A549 treated with dexamethasone at 1 μM for 4 hours (cell line): ENCODE measurements around the gene LAIR2. TPM values are rescaled to one million over a fixed set of nuclear protein-coding genes. Genes with fewer than 3 reads are reported as not detected.

ENCODE experiments used
- total RNA-seq: library from RNA; stranded (reverse); fragments of 200-300 nt; extraction: Qiagen RNA extraction; gene quantifications from 5 replicates; pipeline ENCODE4 v1.2.3, GENCODE V29; 2022

LAIR2 gene
- total RNA-seq, result not detected in 5 replicates

GRCh38 chr19:54502518-54503048, at the start of gene LAIR2:
Gene LAIR2 (plus strand): TSS chr19:54502831. CDS start chr19:54502919, 88 bp downstream.

GRCh38 chr19:54463531-54464043, 39.0 kb upstream of the LAIR2 start, which contains the start of gene LENG9:
Gene LENG9 (minus strand): TSS chr19:54463778. CDS start chr19:54463526, 252 bp downstream.

GRCh38 chr19:54473071-54473891, 29.4 kb upstream of the LAIR2 start, which contains the start of gene CDC42EP5:
Gene CDC42EP5 (minus strand): TSS chr19:54473296. CDS start chr19:54465547, 7,749 bp downstream.

Other genes with a start within 250 kb of the LAIR2 start
- gene LILRB5, start 245.6 kb upstream of the LAIR2 start, total RNA-seq, result 0.02 to 0.08 TPM (median 0.04 TPM) in 4 of 5 replicates, not detected in the other
- 0.06 to 0.15 TPM (median 0.08 TPM) in 5 replicates for gene LILRB2, start 221.7 kb upstream of the LAIR2 start, total RNA-seq
- 0.13 TPM in 1 of 5 replicates, not detected in the others for gene LILRA5, start 189.7 kb upstream of the LAIR2 start, total RNA-seq
- gene LILRA4, start 163.7 kb upstream of the LAIR2 start, total RNA-seq, result 0.09 TPM in 1 of 5 replicates, not detected in the others
- 0.04 to 0.21 TPM in 2 of 5 replicates, not detected in the others for gene LAIR1, start 137.9 kb upstream of the LAIR2 start, total RNA-seq
- gene TTYH1, start 87.4 kb upstream of the LAIR2 start, total RNA-seq, result 0.12 to 0.13 TPM in 2 of 5 replicates, not detected in the others
- 44.6 to 146 TPM (median 120 TPM) in 5 replicates for gene LENG8, start 53.6 kb upstream of the LAIR2 start, total RNA-seq
- 3.9 to 7.7 TPM (median 6.7 TPM) in 5 replicates for gene LENG9, start 39.1 kb upstream of the LAIR2 start, total RNA-seq
- 0.09 TPM in 1 of 5 replicates, not detected in the others for gene CDC42EP5, start 29.5 kb upstream of the LAIR2 start, total RNA-seq
- gene LILRA2, start 71.0 kb downstream of the LAIR2 start, total RNA-seq, result not detected in 5 replicates
- not detected in 5 replicates for gene LILRA1, start 90.8 kb downstream of the LAIR2 start, total RNA-seq
- gene LILRB1, start 127.7 kb downstream of the LAIR2 start, total RNA-seq, result 0.07 to 0.15 TPM in 2 of 5 replicates, not detected in the others
- gene LILRB4, start 160.2 kb downstream of the LAIR2 start, total RNA-seq, result not detected in 5 replicates
- not detected in 5 replicates for gene KIR3DL3, start 221.6 kb downstream of the LAIR2 start, total RNA-seq
- gene KIR2DL3, start 235.7 kb downstream of the LAIR2 start, total RNA-seq, result not detected in 5 replicates